GM15510 (cell line): ENCODE data around the gene C1orf159.

ENCODE experiments used
- POLR2A ChIP-seq: IDR thresholded peaks from 3 replicates; pipeline ENCODE4 v1.6.1; 2011; ENCODE audit warnings: borderline replicate concordance; ENCODE audit not compliant: insufficient read length; ENCODE audit errors: extremely low read depth

C1orf159 gene

GRCh38 chr1:1137256-1138045 lies 21.6 kb upstream of the C1orf159 start:
- TF ChIP-seq POLR2A: no peak

DNA sequence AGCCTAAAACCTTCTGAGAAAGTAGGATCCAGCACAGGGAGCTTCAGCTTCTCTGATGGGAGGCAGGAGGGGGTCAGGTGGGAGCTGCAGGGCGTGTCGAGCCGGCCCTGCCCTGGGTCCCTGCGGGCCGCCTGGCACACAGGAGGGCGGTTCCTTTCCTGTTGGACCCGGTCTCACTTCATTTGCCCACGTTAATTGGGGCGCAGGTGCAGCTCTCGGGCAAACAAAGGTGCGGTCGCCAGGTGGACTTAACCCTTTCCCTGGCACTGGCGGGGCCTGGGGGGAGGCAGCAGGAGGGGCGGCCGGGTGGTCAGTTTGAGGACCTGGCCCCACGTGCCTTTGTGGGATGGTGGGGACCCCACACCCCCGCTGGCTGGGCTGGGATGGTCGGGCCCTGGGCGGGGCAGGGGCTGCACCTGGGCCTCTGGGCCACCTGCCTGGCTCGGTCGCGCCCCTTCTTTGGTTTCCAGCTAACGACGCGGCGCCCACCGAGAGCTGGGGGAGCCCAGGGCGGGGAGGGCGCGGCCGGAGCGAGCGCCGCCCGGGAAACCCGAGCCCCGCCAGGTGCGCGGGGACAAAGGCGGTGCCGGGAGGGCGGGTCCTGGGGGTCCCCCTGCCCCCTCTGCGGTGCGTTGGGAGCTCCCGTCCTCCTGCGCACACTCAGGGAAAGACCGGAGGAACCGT lies 20.8 kb upstream of the C1orf159 start:
- TF ChIP-seq POLR2A: no peak

- TF ChIP-seq POLR2A: no peak
These were observed 19.6 kb upstream of the C1orf159 start for GRCh38 chr1:1135339-1136136.

GRCh38 chr1:1134300-1134970 lies 18.5 kb upstream of the C1orf159 start:
- no peak for TF ChIP-seq POLR2A

GRCh38 chr1:1132956-1133750 lies 17.3 kb upstream of the C1orf159 start:
- no peak for TF ChIP-seq POLR2A

- TF ChIP-seq POLR2A: no peak
These were observed 16.4 kb upstream of the C1orf159 start for GRCh38 chr1:1132042-1132950.

DNA sequence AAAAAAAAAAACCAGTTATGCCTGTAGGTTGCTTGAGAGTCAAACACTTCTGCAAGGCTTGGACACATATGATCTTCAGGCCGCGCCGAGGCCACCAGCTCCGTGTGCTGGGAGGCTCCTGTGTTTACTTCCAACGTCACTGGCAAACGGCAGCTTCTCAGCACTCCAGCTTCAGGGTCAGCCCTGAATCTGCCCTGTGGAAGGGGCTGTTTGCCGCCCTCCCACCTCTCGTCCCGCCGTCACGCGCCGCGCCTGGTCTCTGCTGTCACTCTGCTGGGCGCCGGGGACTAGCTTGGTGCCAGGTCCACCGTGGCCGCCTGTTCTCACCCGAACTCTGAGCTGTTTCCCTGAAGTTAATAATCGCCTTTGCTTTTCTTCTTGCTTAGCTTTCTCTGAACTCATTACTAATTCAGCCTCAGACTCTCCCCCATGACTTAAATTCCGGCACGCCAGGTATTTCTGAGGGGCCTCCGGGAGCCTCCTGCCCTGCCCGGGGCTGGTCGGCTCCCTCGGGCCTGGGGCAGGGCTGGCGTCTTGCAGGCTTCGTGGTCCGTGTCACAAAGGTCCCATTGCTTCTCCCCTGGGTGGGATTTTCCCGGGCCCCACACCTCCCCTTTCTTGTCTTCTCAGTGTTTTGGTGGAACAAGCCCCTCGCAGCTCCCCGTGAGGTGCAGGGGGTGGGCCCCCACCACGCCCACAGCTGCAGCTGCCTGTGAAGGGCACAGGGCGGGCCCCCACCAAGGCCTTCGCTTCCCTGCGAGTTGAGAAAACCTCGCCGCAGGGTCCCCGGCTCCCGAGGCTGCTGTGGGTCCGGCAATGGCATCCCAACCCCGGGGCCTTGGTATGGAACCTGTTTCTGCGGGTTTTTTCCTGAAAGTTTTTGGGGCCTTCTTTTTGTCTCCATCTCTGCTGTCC lies 14.6 kb upstream of the C1orf159 start:
- TF ChIP-seq POLR2A: no peak

GRCh38 chr1:1129381-1129821 lies 13.5 kb upstream of the C1orf159 start:
- no peak for TF ChIP-seq POLR2A

DNA sequence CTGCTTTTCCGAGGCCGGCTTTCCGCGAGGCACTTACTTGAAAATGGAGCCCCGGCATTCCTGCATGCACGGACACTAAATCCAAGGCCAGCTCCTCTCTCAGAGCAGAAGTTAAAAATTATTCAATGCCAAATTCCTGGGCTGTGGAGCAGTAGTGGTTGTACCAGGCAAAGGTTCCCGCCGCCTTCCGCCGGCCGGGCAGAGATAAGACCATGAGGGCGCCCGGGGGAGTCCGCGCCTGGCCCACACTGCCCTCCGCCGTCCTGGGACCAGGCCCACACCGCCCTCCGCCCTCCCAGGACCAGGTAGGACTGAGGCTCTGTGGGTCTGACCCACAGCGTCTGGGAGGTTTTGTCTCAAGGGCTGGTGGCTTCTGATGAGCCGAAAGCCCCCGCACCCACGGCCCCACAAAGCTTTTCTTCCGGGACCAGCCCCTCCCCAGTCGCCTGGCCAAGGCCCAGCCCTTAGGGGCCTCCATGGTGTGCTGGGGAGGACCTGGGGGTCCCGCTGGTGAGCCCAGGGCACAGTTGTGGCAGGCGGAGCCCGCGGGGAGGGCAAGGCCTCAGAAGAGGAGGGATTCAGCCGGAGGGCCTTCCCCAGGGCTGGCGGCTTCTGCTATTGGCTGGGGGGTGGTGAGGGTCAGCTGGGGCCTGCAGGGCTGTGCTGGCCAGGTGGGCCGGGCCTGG lies 12.7 kb upstream of the C1orf159 start:
- TF ChIP-seq POLR2A: no peak

DNA sequence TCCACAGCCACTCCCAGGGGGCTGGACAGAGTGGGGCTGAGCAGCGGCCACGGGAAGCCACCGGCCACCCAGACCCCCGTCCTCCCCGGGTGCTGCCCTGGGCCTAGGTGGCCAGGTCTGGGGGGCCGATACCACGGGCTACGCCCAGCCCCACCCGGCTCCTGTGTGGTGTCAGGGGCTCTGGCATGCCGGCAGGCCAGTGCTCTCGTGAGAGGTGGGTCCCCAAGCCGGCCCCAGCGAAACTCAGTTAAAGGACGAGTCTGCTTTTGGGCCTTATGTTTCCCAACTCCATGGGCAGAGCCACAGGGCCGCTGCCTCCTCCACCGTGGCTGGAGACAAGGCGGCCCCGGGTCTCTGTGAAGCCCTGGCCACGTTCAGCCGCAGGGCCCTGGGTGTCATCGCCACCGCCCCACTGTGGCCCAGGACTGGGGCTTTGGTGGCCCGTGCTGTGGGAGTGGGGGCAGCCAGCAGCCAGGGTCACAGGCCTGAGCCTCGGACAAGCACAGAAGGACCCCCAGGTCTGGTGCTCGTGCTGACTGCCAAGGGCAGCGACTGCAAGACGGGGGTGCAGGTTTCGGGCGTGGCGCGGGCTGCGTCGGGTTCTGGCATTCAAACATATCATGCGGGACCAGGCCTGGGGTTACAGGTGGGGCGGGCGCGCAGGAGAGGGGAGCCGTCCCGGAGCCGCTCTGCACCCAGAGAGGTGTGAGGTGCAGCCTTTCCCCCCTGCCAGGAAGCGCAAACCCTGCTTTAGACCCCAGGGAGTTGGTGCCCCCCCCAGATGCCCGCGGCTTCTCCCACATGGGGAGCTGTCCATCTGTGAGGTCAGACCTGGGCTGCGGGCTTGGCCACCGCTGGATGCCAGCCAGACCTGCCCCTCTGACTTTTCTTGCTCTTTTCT lies 11.9 kb upstream of the C1orf159 start:
- no peak for TF ChIP-seq POLR2A

GRCh38 chr1:1125945-1126344 lies 10.1 kb upstream of the C1orf159 start:
- TF ChIP-seq POLR2A: no peak
